Measurements from ENCODE around the gene ZFP92.

The ZFP92 gene

DNA sequence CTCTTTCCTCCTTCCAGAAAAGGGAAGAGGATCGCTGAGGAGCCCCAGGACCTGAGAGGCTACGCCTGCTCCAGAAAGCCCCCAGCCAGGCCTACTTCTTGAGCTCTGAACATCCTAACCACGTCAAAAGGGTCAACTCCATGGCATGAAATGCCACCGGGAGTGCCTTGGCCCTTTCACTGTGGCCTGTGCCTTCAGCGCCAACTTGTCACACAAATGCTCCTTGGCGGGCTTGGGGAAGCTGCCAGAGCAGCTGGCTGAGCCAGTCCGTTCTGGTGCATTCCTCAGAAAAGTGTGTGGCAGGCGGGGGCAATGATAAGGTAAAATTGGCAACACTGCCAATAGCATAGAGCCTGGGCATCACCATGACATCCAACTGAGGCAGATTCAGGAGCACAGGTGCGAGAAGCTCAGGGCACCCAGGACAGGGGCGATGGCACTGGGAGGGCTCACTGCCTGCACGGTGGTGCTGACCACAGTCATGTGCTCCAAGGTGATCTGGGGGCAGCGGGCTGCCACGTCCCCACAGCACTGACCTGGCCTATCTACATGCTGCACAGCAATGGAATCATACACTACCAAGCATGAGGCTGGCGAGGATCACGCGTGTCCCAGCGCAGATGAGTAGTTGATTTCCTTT is 46.7 kb downstream of the ZFP92 start:
- DNase-seq: no peak

DNA sequence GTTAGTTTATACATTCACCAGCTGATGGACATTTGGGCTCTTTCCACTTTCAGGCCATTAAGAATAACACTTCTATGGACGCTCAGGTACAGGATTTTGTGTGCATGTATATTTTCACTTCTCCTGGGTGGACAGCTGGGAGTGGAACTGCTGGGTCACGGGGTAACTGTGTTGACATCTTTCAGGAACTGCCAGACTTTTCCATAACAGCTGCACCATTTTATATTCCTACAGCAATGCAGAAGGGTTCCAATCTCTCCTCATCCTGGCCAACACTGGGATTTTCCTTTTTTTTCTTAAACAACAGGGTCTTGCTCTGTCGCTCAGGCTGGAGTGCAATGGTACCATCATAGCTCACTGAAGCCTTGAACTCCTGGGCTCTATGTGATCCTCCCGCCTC is 47.2 kb downstream of the ZFP92 start:
- DNase-seq: no peak

DNA sequence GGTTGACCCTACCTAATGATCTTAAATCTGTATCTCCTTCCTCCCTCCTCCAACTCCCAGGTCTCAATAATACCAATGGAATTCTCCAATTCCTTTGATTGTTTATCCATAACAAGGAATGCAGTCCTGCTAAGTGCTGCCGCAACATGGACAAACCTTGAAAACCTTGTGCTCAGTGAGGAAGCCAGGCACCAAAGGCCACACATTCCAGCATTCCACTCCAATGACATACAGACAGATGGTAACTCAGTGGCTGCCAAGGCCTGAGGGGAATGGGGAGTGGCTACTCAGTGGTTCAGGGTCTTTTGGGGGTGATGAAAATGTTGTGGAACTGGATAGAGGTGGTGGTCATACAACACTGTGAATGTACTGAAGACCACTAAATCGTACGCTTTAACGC is 48.7 kb downstream of the ZFP92 start:
- no peak for DNase-seq

DNA sequence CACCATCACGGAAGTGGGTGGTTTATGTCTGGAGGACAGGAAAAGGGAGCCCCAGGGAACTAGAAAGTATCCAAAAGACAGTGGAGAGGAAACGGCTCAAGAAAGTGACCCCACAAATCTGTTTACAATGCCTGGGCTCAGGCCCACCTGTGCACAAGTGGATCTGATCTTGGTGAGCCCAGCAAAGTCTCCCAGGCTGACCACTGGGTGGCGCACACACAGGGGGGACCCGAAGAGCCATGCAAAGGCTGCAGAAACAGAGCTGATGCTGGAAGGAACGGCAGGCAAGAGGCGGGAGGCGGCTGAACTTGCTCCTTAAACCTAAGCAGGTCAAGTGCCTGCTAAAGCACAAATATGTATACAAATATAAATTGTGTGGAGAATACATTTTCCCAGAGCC is 49.6 kb downstream of the ZFP92 start:
- DNase-seq: no peak
